Measurements from ENCODE around the gene ODAD2. TPM values are rescaled to one million over a fixed set of nuclear protein-coding genes. Genes with fewer than 3 reads are reported as not detected.

Gene ODAD2
- total RNA-seq, 2 experiments from 2014 or later, result not detected

DNA sequence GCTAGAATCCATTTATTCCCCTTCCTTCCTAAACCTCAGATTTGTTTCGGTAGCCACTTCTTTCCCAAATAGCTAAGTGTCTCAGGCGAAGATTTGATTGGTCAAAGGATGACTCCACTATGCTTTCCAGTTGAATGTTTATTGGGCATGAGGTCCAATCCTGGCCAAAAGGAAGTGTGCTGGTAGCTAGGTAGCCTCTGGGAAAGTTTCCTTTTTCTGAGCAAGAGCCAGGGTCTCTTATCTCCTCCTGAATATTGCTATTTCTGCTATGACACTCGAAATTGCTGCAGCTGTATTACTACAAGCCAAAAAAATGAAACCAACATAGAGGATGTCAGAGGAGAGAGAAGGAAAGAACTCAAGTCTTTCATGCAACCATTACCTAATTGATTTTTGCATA lies 199.8 kb downstream of the ODAD2 start:
- CTCF ChIA-PET, result no interaction called here
- ATAC-seq (ENCODE audit: poor library complexity), result no peak

DNA sequence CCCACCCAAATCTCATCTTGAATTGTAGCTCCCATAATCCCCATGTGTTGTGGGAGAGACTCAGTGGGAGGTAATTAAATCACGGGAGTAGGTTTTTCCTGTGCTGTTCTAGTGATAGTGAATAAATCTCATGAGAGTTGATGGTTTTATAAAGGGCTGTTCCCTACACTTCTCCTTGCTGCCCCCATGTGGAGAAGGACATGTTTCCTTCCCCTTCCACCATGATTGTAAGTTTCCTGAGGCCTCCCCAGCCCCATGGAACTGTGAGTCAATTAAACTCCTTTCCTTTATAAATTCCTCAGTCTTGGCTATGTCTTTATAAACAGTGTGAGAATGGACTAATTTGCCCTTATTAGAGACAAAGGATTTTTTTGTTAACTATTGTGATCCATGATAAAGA lies 204.7 kb downstream of the ODAD2 start:
- no peaks in the 10 kb centered on the region for H3K9me3 Mint-ChIP-seq
- H3K4me3 Mint-ChIP-seq, result no peak overlapping the region
- TF ChIP-seq, protein P1, sequence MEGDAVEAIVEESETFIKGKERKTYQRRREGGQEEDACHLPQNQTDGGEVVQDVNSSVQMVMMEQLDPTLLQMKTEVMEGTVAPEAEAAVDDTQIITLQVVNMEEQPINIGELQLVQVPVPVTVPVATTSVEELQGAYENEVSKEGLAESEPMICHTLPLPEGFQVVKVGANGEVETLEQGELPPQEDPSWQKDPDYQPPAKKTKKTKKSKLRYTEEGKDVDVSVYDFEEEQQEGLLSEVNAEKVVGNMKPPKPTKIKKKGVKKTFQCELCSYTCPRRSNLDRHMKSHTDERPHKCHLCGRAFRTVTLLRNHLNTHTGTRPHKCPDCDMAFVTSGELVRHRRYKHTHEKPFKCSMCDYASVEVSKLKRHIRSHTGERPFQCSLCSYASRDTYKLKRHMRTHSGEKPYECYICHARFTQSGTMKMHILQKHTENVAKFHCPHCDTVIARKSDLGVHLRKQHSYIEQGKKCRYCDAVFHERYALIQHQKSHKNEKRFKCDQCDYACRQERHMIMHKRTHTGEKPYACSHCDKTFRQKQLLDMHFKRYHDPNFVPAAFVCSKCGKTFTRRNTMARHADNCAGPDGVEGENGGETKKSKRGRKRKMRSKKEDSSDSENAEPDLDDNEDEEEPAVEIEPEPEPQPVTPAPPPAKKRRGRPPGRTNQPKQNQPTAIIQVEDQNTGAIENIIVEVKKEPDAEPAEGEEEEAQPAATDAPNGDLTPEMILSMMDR (IDR thresholded peaks at IDR 0.05), result no peak
- H3K27ac Mint-ChIP-seq, result no peak overlapping the region
- POLR2A ChIA-PET, result no interaction called here
- H3K27me3 Mint-ChIP-seq, result peaks cover 52% of the 10 kb centered on the region
- H3K36me3 ChIP-seq (ENCODE audit: insufficient read depth, low read length), result no peaks in the 10 kb centered on the region
- H3K27ac ChIP-seq (ENCODE audit: low read depth in 1 of 2, low read length in 2 of 2), result no peak overlapping the region
- DNase-seq (peak in 1 of 14 experiments; percentile 1), ATAC-seq (ENCODE audit: poor library complexity) (no peak)
- no peaks in the 10 kb centered on the region for H3K4me1 ChIP-seq (ENCODE audit: insufficient read depth, low read length)
- CTCF ChIA-PET, result no interaction called here
- H3K4me1 Mint-ChIP-seq (ENCODE audit: low read depth), result no peaks in the 10 kb centered on the region
- H3K36me3 Mint-ChIP-seq (ENCODE audit: low read depth), result no peaks in the 10 kb centered on the region
- peaks cover 0 to 9% of the 10 kb centered on the region in 2 experiments for H3K27me3 ChIP-seq (ENCODE audit: control insufficient read depth in 1 of 2, insufficient read depth in 2 of 2, low read length in 2 of 2)
- intact Hi-C loops (cut with DNase I, micrococcal nuclease), result no loop called here
- no peak overlapping the region for H3K4me3 ChIP-seq (ENCODE audit: low read length)
- H3K9me3 ChIP-seq (ENCODE audit: control insufficient read depth in 1 of 2, insufficient read depth in 1 of 2, low read length in 2 of 2), result no peaks in the 10 kb centered on the region

More for the DNA sequence above, 199.8 kb downstream of the ODAD2 start:
- no peaks in the 10 kb centered on the region for H3K36me3 ChIP-seq (ENCODE audit: insufficient read depth, low read length)
- intact Hi-C loops (cut with DNase I, micrococcal nuclease), result no loop called here
- H3K4me1 ChIP-seq (ENCODE audit: insufficient read depth, low read length), result no peaks in the 10 kb centered on the region
- DNase-seq, result no peak
- no peaks in the 10 kb centered on the region for H3K36me3 Mint-ChIP-seq (ENCODE audit: low read depth)
- H3K27ac Mint-ChIP-seq, result no peak overlapping the region
- no peak overlapping the region for H3K4me3 ChIP-seq (ENCODE audit: low read length)
- H3K4me1 Mint-ChIP-seq (ENCODE audit: low read depth), result no peaks in the 10 kb centered on the region
- peaks cover 41% of the 10 kb centered on the region for H3K27me3 Mint-ChIP-seq
- no peaks in the 10 kb centered on the region for H3K9me3 Mint-ChIP-seq
- no peak overlapping the region for H3K27ac ChIP-seq (ENCODE audit: low read depth in 1 of 2, low read length in 2 of 2)
- TF ChIP-seq, protein P1 (IDR thresholded peaks at IDR 0.05), result no peak
- no peaks in the 10 kb centered on the region for H3K9me3 ChIP-seq (ENCODE audit: control insufficient read depth in 1 of 2, insufficient read depth in 1 of 2, low read length in 2 of 2)
- H3K4me3 Mint-ChIP-seq, result no peak overlapping the region
- POLR2A ChIA-PET, result no interaction called here
- H3K27me3 ChIP-seq (ENCODE audit: control insufficient read depth in 1 of 2, insufficient read depth in 2 of 2, low read length in 2 of 2), result peaks cover 0 to 19% of the 10 kb centered on the region in 2 experiments

DNA sequence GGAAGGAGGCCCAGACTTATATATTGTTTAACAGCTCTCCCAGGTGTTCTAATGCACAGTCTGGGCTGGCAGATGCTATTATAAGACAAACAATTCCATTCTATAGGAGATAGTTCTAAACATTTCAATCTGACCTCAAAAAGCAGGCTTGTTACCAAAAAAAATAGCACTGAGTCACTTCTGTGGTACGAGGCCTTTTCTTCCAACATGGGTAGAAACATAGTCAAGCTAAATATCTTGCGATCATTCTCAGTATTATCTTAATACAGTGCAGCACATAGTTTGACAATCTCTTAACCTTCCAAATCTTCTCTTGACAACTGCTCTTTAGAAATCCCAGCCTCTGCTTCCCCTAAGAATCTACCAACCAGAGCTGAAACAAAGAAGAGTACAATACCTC lies 206.7 kb downstream of the ODAD2 start:
- ATAC-seq (ENCODE audit: poor library complexity), result no peak
- CTCF ChIA-PET, result no interaction called here

More for the DNA sequence above, 206.7 kb downstream of the ODAD2 start:
- Mint-ChIP-seq H3K27ac (no peak overlapping the region), H3K4me3 (no peak overlapping the region), H3K9me3 (no peaks in the 10 kb centered on the region), H3K27me3 (peaks cover 53% of the 10 kb centered on the region), H3K4me1 (ENCODE audit: low read depth) (no peaks in the 10 kb centered on the region), H3K36me3 (ENCODE audit: low read depth) (no peaks in the 10 kb centered on the region)
- TF ChIP-seq, protein P1 (IDR thresholded peaks at IDR 0.05), result no peak
- POLR2A ChIA-PET, result no interaction called here
- Histone ChIP-seq H3K9me3 (ENCODE audit: control insufficient read depth in 1 of 2, insufficient read depth in 1 of 2, low read length in 2 of 2) (no peaks in the 10 kb centered on the region), H3K36me3 (ENCODE audit: insufficient read depth, low read length) (no peaks in the 10 kb centered on the region), H3K4me3 (ENCODE audit: low read length) (no peak overlapping the region), H3K27ac (ENCODE audit: low read depth in 1 of 2, low read length in 2 of 2) (no peak overlapping the region), H3K4me1 (ENCODE audit: insufficient read depth, low read length) (no peaks in the 10 kb centered on the region), H3K27me3 (ENCODE audit: control insufficient read depth in 1 of 2, insufficient read depth in 2 of 2, low read length in 2 of 2) (peaks cover 0 to 9% of the 10 kb centered on the region in 2 experiments)
- intact Hi-C loops (cut with DNase I, micrococcal nuclease), result no loop called here
- no peak for DNase-seq

Data from CD4-positive, alpha-beta T cell (primary cell).